AG08395 (cell line): ENCODE measurements around the gene CCDC15.
"Not testable (repeated sequence)": the region's sequence is repeated elsewhere in the genome, so short reads cannot be mapped to it uniquely, and the experiment has no call there.

Experiments
- DNase-seq: peaks from one replicate; pipeline ENCODE4 v3.0.0; 2012; ENCODE audit warnings: mixed read lengths, low spot score

The CCDC15 gene

DNA sequence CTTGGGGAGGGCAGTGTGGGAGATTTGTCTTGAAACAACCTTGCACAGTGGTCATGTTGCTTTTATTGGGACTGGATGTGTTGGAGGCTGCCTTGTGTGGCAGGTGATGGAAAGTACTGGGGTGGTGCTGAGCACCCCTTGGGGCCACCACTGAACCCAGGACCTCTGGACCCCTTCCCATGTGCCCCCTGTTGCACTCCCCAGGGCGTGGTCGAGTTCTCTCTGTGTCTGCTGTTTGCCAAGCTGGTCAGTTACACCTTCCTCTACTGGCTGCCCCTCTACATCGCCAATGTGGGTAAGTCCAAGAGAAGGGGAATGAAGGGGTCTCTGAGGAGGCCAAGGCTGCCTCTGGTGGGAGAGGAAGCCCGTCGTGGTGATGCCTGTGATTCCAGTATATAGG, 128.0 kb downstream of the CCDC15 start:
- no peak for DNase-seq

GRCh38 chr11:125082611-125083311, 128.8 kb downstream of the CCDC15 start:
- peak; percentile 66 for DNase-seq

DNA sequence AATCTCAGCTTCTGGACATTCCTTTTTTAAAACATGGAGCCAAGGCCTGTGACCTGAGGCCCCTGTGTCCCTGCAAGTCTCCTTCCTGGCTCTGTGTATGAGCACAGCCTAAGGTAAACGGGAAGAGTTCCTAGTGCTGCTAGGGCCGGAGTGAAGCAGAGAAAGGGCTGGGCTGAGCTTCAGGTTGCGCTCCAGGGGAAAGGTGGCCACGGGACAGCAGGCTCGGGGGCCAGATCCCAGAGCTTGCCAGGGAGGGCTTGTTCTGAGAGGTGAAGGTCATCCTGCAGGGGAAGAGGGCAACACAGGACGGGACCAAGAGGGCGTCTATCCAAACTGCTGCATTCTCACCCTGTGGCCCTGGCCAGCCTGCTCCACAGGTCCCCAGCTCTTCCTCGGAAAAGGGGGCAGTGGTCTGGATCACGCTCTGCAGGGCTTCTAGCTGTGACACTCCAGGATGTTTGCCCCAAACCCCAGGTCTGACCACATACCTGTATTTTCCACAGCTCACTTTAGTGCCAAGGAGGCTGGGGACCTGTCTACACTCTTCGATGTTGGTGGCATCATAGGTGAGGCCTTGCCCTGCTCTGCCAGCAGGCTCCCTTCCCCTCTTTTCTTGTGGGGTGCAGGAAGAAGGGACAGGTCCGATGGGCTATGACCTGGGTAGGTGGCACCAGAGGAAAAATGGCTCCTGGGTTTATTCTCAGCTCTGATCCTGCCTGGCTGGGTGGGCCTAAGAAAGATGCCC, 129.5 kb downstream of the CCDC15 start:
- DNase-seq = no peak

DNA sequence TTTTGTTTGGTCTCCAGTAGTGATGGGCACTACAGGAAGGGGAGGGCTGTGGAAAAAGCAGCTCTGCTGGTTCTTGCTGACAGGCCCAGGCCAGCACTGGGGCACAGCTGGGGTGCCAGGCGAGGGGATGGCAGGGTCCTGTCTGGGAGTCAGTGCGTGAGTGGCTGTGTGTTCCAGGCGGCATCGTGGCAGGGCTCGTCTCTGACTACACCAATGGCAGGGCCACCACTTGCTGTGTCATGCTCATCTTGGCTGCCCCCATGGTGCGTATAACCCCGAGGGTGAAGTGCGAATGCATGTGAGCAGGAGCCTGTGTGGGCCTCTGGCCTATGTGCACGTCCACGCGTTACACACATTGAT, 130.0 kb downstream of the CCDC15 start:
- no peak for DNase-seq

DNA sequence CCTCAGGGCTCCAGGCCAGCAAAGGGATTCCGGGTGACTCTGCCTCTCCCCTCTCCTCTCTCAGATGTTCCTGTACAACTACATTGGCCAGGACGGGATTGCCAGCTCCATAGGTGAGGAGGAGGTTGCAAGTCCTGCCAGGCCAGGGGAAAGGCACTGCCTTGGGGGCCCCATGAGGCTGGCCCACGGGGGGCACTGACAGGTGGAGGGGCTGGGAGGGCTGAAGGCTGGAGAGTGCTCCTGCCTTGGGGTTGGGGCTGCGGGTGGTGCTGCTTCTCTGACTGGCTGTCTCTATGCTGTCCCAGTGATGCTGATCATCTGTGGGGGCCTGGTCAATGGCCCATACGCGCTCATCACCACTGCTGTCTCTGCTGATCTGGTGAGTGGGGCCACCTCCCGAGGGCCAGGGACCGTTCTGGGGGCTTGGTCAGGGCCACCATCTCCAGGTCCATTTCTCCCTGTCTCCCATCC, 130.8 kb downstream of the CCDC15 start:
- DNase-seq = no peak

- no peak for DNase-seq
Measured at GRCh38 chr11:125085301-125086081, 131.5 kb downstream of the CCDC15 start.

DNA sequence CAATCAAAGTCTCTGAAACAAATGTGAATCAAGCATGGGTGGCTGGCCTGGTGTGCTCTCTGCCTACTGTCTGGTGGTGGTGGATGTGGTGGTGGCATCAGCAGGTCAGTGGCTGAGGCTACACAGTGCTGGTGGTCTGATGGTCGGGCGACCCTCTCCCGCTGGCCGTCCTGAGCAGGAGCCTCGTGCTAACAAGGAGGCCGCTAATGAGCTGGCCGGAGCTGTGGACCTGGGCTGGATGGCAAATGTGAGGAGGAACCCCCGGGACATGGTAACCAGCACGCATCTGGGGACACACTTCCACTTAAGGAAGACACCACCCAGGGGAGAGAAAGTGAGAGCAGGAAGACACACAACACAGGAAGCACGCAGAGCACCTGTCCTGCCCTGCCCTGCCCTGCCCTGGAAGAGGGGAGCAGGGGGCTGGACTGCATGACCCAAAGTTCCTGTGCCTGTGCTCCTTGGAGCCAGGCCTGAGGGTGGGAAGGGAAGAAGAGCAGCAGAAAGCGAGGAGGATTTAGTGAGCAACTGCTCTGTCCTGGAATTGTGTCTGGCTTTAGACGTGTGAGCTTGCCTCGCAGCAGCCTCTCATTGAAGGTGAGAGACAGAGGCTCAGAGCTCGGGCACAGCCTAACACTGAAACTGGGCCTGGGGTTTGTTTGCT, 132.8 kb downstream of the CCDC15 start:
- no peak for DNase-seq

DNA sequence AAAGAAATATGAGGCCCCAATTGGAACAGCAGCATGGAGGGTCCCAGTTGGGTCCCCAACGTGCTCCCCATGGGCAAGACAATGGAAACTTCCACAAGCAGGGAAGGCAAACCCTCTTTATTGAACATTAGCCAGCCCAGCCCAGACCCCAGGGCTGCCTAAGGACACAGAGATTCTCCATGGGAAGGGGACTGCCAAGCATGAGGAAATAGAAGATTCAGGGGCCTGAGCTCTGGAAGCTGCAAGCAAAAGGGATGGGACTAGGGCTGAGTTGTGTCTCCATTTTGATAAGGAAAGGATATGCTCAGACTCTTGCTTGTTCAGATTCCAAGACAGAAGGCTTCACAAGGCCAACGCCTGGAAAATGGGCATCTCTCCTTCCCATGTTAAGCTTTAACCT, 134.1 kb downstream of the CCDC15 start:
- DNase-seq = no peak

- no peak for DNase-seq
Measured at GRCh38 chr11:125088576-125089455, 134.8 kb downstream of the CCDC15 start.

- DNase-seq = not testable (repeated sequence)
Measured at GRCh38 chr11:125089481-125089880, 135.5 kb downstream of the CCDC15 start.

GRCh38 chr11:125090151-125090550, 136.1 kb downstream of the CCDC15 start:
- DNase-seq = not testable (repeated sequence)

DNA sequence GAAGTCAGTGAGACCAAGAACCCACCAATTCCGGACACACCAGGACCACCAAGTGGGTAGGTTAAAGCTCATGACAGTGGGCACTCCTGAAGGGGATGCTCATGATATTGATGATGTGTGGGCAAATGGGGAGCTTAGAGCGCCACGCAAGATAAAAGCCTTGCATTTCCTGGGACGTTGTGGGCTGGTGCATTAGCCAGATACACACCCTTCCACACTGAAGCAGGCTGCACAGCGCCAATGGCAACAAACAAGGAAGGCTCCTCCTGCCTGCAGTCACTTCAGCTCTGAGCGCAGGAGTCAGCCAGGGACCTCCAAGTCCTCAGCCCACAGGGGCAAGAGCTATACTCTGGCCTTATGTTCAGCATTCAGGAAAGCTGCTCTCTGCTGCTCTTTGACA, 136.8 kb downstream of the CCDC15 start:
- DNase-seq = no peak
